Measurements from ENCODE around the gene RASGRP2.

DNA sequence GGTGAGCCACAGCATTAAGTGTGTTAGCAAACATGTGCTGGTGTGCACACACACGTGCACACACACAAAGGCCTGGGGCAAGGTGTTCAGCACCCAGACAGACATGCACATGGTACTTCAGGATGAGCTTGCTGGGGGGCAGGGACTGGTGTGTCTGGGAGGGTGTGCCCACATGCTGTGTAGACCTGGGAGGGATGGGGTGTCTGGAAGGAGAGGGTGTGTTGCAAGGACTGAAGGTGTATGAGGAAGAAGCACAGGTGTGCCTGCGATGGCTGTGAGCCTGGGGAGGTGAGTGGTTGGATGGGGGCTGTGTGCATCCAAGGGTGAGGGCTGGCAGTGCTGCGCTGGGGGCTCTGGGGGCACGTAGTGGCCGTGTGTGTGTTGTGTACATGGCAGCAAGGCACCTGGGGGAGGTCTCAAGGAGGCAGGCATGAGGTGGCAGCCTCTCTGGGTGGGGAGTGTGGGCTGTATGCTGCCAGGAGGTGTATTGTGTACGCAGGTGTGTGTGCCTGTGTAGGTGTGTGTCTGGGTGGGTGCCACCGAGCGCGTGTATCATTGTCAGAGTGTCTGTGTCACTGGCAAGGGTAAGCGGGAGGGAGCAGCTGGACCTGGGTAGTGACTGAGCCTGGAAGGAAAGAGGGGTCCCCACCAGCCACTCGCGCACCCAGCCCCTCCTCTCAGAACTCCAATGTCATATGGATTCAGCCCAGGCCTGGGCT is 23.1 kb downstream of the RASGRP2 start:
- TF ChIP-seq, protein P1, sequence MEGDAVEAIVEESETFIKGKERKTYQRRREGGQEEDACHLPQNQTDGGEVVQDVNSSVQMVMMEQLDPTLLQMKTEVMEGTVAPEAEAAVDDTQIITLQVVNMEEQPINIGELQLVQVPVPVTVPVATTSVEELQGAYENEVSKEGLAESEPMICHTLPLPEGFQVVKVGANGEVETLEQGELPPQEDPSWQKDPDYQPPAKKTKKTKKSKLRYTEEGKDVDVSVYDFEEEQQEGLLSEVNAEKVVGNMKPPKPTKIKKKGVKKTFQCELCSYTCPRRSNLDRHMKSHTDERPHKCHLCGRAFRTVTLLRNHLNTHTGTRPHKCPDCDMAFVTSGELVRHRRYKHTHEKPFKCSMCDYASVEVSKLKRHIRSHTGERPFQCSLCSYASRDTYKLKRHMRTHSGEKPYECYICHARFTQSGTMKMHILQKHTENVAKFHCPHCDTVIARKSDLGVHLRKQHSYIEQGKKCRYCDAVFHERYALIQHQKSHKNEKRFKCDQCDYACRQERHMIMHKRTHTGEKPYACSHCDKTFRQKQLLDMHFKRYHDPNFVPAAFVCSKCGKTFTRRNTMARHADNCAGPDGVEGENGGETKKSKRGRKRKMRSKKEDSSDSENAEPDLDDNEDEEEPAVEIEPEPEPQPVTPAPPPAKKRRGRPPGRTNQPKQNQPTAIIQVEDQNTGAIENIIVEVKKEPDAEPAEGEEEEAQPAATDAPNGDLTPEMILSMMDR (IDR thresholded peaks at IDR 0.05), result no peak
- TF ChIP-seq POLR2A (IDR thresholded peaks at IDR 0.05), result no peak
